ENCODE data around the gene PRKD1.

- no peak for TF ChIP-seq EZH2 (IDR thresholded peaks at IDR 0.05; ENCODE audit: borderline replicate concordance, insufficient read depth, low read depth, low read length, poor library complexity, severe bottlenecking)
- TF ChIP-seq, protein P1, sequence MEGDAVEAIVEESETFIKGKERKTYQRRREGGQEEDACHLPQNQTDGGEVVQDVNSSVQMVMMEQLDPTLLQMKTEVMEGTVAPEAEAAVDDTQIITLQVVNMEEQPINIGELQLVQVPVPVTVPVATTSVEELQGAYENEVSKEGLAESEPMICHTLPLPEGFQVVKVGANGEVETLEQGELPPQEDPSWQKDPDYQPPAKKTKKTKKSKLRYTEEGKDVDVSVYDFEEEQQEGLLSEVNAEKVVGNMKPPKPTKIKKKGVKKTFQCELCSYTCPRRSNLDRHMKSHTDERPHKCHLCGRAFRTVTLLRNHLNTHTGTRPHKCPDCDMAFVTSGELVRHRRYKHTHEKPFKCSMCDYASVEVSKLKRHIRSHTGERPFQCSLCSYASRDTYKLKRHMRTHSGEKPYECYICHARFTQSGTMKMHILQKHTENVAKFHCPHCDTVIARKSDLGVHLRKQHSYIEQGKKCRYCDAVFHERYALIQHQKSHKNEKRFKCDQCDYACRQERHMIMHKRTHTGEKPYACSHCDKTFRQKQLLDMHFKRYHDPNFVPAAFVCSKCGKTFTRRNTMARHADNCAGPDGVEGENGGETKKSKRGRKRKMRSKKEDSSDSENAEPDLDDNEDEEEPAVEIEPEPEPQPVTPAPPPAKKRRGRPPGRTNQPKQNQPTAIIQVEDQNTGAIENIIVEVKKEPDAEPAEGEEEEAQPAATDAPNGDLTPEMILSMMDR (IDR thresholded peaks at IDR 0.05), result no peak
Observed at GRCh38 chr14:29681316-29681715, 246.3 kb downstream of the PRKD1 start.
